ENCODE results near the gene DNM1L. TPM values are rescaled to one million over a fixed set of nuclear protein-coding genes. Genes with fewer than 3 reads are reported as not detected.

DNM1L gene
- polyA plus RNA-seq, 1 of the 3 experiments (the other 2 are of a cell fraction) = 26.6 TPM

DNA sequence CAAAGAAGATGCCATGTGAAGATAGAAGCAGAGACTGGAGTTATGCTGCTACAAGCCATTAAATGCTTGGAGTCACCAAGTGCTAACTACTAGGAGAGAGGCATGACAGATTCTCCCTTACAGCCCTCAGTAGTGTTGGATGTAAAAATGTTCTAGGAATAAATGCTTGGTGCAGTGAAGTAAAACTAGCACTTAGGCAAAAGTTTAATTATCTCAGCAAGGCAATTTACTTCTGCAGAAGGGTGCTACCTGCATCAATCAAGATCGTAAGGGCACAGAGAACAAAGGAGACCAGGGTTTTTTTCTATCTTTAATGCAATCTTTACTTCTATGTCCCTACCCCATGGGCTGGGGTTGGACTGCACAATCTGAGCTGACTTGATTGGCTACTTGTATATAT is 9.5 kb upstream of the DNM1L start:
- H3K27me3 ChIP-seq (ENCODE audit: insufficient read depth) = no peaks in the 10 kb centered on the region
- no peak overlapping the region for H2AFZ ChIP-seq (ENCODE audit: low read depth)
- no peaks in the 10 kb centered on the region for H3K9me2 ChIP-seq
- no peak overlapping the region for H3K4me3 ChIP-seq (ENCODE audit: low read depth in 2 of 2, low read length in 1 of 2)
- ChIA-PET CTCF (interaction anchor here (3.6 to 4.0 kb wide), 3 partner anchors 86 to 303 kb away, joined by 28 to 87 read pairs (median 37); partner anchors contain the start of gene YARS2), POLR2A (no interaction called here)
- peaks cover 4% of the 10 kb centered on the region for H3F3A ChIP-seq (replicated peaks; ENCODE audit: insufficient read depth)
- no peak for DNase-seq
- no peaks in the 10 kb centered on the region for H3K9me3 ChIP-seq
- no peak for TF ChIP-seq TEAD4 (IDR thresholded peaks at IDR 0.05; ENCODE audit: borderline replicate concordance, insufficient read depth)
- no peak for TF ChIP-seq NFIC (IDR thresholded peaks at IDR 0.05; ENCODE audit: borderline replicate concordance)
- TF ChIP-seq RFX5 (IDR thresholded peaks at IDR 0.05; ENCODE audit: low read length) = no peak
- TF ChIP-seq MEF2A (IDR thresholded peaks at IDR 0.05; ENCODE audit: borderline replicate concordance, low read depth) = no peak
- TF ChIP-seq FOXM1 (IDR thresholded peaks at IDR 0.05; ENCODE audit: low read depth) = no peak
- TF ChIP-seq GATA2 (CRISPR knock-in tag; IDR thresholded peaks at IDR 0.05) = no peak
- TF ChIP-seq TCF12 (IDR thresholded peaks at IDR 0.05) = no peak
- no peak overlapping the region for H3K9ac ChIP-seq
- no peaks in the 10 kb centered on the region for H3K79me2 ChIP-seq (ENCODE audit: insufficient read depth)
- WGBS (ENCODE audit: low lambda C conversion rate) = 76% methylated on average over 1 of the region's 1 CpG
- H3K36me3 ChIP-seq (replicated peaks in 1 of 2; ENCODE audit: control insufficient read depth in 1 of 2, insufficient read depth in 2 of 2, low read length in 1 of 2) = no peaks in the 10 kb centered on the region
- no peaks in the 10 kb centered on the region for H4K20me1 ChIP-seq (ENCODE audit: insufficient read depth)
- peaks cover 0 to 6% of the 10 kb centered on the region in 2 experiments; a peak in 2 of 4 replicates for H3K4me1 ChIP-seq (ENCODE audit: control insufficient read depth in 1 of 2, insufficient read depth in 2 of 2, low read depth in 1 of 2, low read length in 1 of 2)
- no peak overlapping the region for H3K4me2 ChIP-seq
- no peak overlapping the region for H3K27ac ChIP-seq (ENCODE audit: low read depth in 2 of 2, low read length in 1 of 2)

- Histone ChIP-seq H3K79me2 (ENCODE audit: insufficient read depth) (no peaks in the 10 kb centered on the region), H3K4me1 (ENCODE audit: control insufficient read depth in 1 of 2, insufficient read depth in 2 of 2, low read depth in 1 of 2, low read length in 1 of 2) (peaks cover 0 to 6% of the 10 kb centered on the region in 2 experiments; a peak in 2 of 4 replicates), H3K4me3 (ENCODE audit: low read depth in 2 of 2, low read length in 1 of 2) (no peak overlapping the region; a peak in 1 of 4 replicates), H3K27ac (ENCODE audit: low read depth in 2 of 2, low read length in 1 of 2) (peak overlapping the region in 1 of 2 experiments; percentile 36; a peak in 2 of 4 replicates), H3K27me3 (ENCODE audit: insufficient read depth) (no peaks in the 10 kb centered on the region), H3K9me2 (no peaks in the 10 kb centered on the region), H2AFZ (ENCODE audit: low read depth) (no peak overlapping the region), H3K9me3 (no peaks in the 10 kb centered on the region), H4K20me1 (ENCODE audit: insufficient read depth) (no peaks in the 10 kb centered on the region), H3F3A (replicated peaks; ENCODE audit: insufficient read depth) (peaks cover 4% of the 10 kb centered on the region), H3K9ac (no peak overlapping the region), H3K36me3 (replicated peaks in 1 of 2; ENCODE audit: control insufficient read depth in 1 of 2, insufficient read depth in 2 of 2, low read length in 1 of 2) (no peaks in the 10 kb centered on the region), H3K4me2 (no peak overlapping the region)
- 25% methylated on average over 11 of the region's 11 CpGs for WGBS (ENCODE audit: low lambda C conversion rate)
- ChIA-PET CTCF (interaction anchor here (0.6 to 4.0 kb wide), 47 partner anchors 12 to 1292 kb away, joined by 3 to 87 read pairs (median 3); partner anchors contain the start of gene YARS2), POLR2A (interaction anchor here (1.0 kb wide), 1 partner anchor 566 kb away, joined by 3 read pairs; the partner anchor contains the start of gene BICD1)
- TF ChIP-seq SIN3A (IDR thresholded peaks at IDR 0.05; ENCODE audit: borderline replicate concordance, low read depth, low read length) (0 out of 2 replicates have a peak, but pooled peaks have one; percentile 23), MXI1 (IDR thresholded peaks at IDR 0.05; ENCODE audit: low read depth, low read length) (no peak), JUND (IDR thresholded peaks at IDR 0.05) (no peak), TCF12 (IDR thresholded peaks at IDR 0.05) (peak; percentile 99), CHD2 (IDR thresholded peaks at IDR 0.05; ENCODE audit: low read length, partially characterized antibody) (no peak), YY1 (IDR thresholded peaks at IDR 0.05; ENCODE audit: low read depth) (no peak), RCOR1 (IDR thresholded peaks at IDR 0.05; ENCODE audit: low read length) (peak; percentile 99), TEAD4 (IDR thresholded peaks at IDR 0.05; ENCODE audit: borderline replicate concordance, insufficient read depth) (no peak), POLR2AphosphoS5 (IDR thresholded peaks at IDR 0.05; ENCODE audit: low read depth, low read length) (peak; percentile 85), CTCF (IDR thresholded peaks at IDR 0.05) (peak; percentile 73), USF2 (IDR thresholded peaks at IDR 0.05; ENCODE audit: borderline replicate concordance, low read depth, low read length) (no peak), EP300 (IDR thresholded peaks at IDR 0.05; ENCODE audit: borderline replicate concordance in 1 of 2, low read depth in 1 of 2, low read length in 1 of 2) (peak in 1 of 2 experiments; percentile 23; a peak in 1 of 4 replicates), RAD21 (IDR thresholded peaks at IDR 0.05; ENCODE audit: low read length) (peak; percentile 90), IRF3 (IDR thresholded peaks at IDR 0.05; ENCODE audit: low read depth, low read length) (no peak), GATA2 (CRISPR knock-in tag; IDR thresholded peaks at IDR 0.05) (peak; percentile 23), SMC3 (IDR thresholded peaks at IDR 0.05; ENCODE audit: low read depth, low read length) (peak; percentile 62), PBX3 (IDR thresholded peaks at IDR 0.05) (peak; percentile 37)
- peak; percentile 85 for DNase-seq
Measured at GRCh38 chr12:32671930-32672780, 6.9 kb upstream of the DNM1L start.

Measured in SK-N-SH (cell line).